Lower leg skin (tissue), 4 donors: Measurements from ENCODE around the gene HSD17B12. TPM values are rescaled to one million over a fixed set of nuclear protein-coding genes. Genes with fewer than 3 reads are reported as not detected.

Experiments
- DNase-seq, 2 donors: peaks; one replicate each; pipeline ENCODE4 v3.0.0-alpha.2; 2019; ENCODE audit warnings: low spot score in 2 of 2
- H3K4me3 ChIP-seq: fragments of 200-600 bp; sonication (generic); 2 replicates; pipeline ENCODE4 v1.5.1; 2017; ENCODE audit warnings: mild to moderate bottlenecking, low read depth; ENCODE audit not compliant: poor library complexity, severe bottlenecking
- CTCF ChIP-seq, 3 donors: fragments of 450-650 bp; IDR thresholded peaks; one replicate each; pipeline ENCODE4 v1.5.1; 2016; ENCODE audit warnings: antibody characterized with exemption in 3 of 3, mild to moderate bottlenecking in 3 of 3, moderate library complexity in 2 of 3
- POLR2A ChIP-seq, 2 donors: fragments of 450-650 bp; IDR thresholded peaks; one replicate each; pipeline ENCODE4 v1.6.1; 2016 to 2017; ENCODE audit warnings: antibody characterized with exemption in 2 of 2, mild to moderate bottlenecking in 1 of 2, moderate library complexity in 1 of 2
- WGBS, 2 donors: methylation state at CpG; one replicate each; pipeline ENCODE4 v1.1.5; 2018; 5-methylcytosine and 5-hydroxymethylcytosine counted together
- intact Hi-C: fragments of 100-400 bp; cut with DNase I; formaldehyde crosslinking; loops from one replicate; pipeline ENCODE4 v1.15.0; 2023; ENCODE audit warnings: low total_unique reads
- total RNA-seq, 4 donors: library from RNA; depleted of rRNA; stranded (reverse); fragments of >200 nt; gene quantifications; one replicate each; pipeline ENCODE4 v1.1.0, GENCODE V29; 2016

The HSD17B12 gene
- total RNA-seq, 4 donors from 2014 or later: 32.0 to 69.7 (median 46.6) TPM

DNA sequence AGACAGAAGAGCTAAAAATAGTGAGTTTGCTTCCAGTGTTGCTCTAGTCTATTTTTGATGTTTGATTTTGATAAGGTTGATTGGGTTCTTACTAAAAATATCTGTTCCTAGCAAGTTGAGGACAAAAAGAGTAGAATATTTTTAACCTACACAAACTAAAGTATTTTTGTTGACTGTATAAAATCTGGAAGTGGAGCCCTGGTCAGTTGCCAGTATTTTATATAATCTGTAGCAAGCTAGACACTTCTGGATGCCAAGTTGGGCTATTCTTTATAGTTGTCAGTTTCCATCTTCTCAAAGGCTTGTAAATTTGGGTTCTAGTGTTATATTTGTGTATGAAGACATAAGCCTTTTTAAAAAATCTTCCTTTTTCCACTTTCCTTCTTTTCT is 56.7 kb downstream of the HSD17B12 start:
- H3K4me3 ChIP-seq: no peak overlapping the region
- DNase-seq: no peak
- intact Hi-C loops: no loop called here
- TF ChIP-seq POLR2A (IDR thresholded peaks at IDR 0.05): no peak
- TF ChIP-seq CTCF (IDR thresholded peaks at IDR 0.05): no peak

GRCh38 chr11:43738600-43739409 is 58.3 kb downstream of the HSD17B12 start:
- H3K4me3 ChIP-seq: no peak overlapping the region
- TF ChIP-seq POLR2A (IDR thresholded peaks at IDR 0.05) (no peak), CTCF (IDR thresholded peaks at IDR 0.05) (no peak)
- WGBS, 2 donors: 42 to 44% methylated on average over 6 of the region's 6 CpGs
- DNase-seq: no peak
- intact Hi-C loops: no loop called here

DNA sequence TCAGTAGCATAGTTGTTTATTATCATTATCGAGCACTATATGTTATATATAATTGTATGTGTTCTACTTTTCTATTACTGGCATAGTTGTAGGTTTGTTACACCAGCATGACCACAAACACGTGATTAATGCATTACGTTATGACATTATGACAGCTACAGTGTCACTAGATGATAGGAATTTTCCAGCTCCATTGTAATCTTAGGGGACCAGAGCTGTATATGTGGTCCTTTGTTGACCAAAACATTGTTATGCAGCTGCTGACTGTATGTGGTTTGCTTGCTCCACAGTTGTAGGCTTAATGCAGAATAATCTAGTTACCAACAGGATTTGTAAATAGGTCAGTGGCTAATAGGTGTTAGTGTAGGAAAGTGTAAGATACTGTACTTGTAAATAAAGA is 66.1 kb downstream of the HSD17B12 start:
- H3K4me3 ChIP-seq: no peak overlapping the region
- WGBS, 2 donors: 89 to 94% methylated on average over 3 of the region's 3 CpGs
- intact Hi-C loops: no loop called here
- no peak for DNase-seq
- TF ChIP-seq POLR2A (IDR thresholded peaks at IDR 0.05) (no peak), CTCF (IDR thresholded peaks at IDR 0.05) (no peak)

DNA sequence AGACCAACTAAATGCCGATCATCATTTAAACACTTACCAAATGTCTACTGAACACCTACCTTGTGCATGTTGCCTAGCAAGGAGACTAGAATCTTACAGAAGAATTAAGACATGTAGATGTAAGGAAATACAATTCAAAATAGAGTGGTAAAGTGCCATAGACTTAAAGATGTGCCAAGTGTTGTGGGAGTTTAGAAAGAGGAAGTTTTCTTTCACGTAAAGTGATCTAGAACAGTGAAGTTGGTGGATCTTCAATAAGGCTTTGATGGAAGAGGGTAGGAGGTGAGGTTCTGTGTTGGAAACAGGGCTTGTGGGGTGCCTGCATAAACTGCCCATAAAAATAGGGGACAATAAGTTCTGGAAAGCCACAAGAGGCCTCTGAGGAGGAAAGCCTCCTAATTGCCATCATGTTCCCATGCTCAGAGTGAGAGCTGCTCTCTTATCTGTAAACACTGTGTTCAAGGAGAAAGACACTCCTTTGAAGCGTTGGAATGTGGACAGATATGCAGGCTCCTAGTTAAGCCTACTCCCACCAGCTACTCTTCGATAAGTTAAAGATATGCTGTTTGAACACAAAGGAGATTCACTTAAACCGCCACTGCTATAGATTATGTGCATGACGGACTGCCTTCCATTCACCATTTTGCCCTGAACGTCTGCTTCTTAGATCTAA is 66.7 kb downstream of the HSD17B12 start:
- TF ChIP-seq CTCF (IDR thresholded peaks at IDR 0.05): no peak
- no peak for TF ChIP-seq POLR2A (IDR thresholded peaks at IDR 0.05)
- WGBS, 2 donors: 91 to 92% methylated on average over 7 of the region's 7 CpGs
- no peak overlapping the region for H3K4me3 ChIP-seq
- no peak for DNase-seq
- intact Hi-C loops: no loop called here

GRCh38 chr11:43748095-43748494 is 67.6 kb downstream of the HSD17B12 start:
- WGBS, 2 donors: 98% methylated on average over 2 of the region's 2 CpGs
- DNase-seq: no peak
- intact Hi-C loops: no loop called here
- H3K4me3 ChIP-seq: no peak overlapping the region
- TF ChIP-seq CTCF (IDR thresholded peaks at IDR 0.05): no peak
- TF ChIP-seq POLR2A (IDR thresholded peaks at IDR 0.05): no peak
